A549 treated with dexamethasone at 1 μM for 4 hours (cell line): Measurements from ENCODE around the gene NBPF11. TPM values are rescaled to one million over a fixed set of nuclear protein-coding genes. Genes with fewer than 3 reads are reported as not detected.

Source experiments
- total RNA-seq: library from RNA; stranded (reverse); fragments of 200-300 nt; extraction: Qiagen RNA extraction; gene quantifications from 5 replicates; pipeline ENCODE4 v1.2.3, GENCODE V29; 2022

NBPF11 gene, protein sequence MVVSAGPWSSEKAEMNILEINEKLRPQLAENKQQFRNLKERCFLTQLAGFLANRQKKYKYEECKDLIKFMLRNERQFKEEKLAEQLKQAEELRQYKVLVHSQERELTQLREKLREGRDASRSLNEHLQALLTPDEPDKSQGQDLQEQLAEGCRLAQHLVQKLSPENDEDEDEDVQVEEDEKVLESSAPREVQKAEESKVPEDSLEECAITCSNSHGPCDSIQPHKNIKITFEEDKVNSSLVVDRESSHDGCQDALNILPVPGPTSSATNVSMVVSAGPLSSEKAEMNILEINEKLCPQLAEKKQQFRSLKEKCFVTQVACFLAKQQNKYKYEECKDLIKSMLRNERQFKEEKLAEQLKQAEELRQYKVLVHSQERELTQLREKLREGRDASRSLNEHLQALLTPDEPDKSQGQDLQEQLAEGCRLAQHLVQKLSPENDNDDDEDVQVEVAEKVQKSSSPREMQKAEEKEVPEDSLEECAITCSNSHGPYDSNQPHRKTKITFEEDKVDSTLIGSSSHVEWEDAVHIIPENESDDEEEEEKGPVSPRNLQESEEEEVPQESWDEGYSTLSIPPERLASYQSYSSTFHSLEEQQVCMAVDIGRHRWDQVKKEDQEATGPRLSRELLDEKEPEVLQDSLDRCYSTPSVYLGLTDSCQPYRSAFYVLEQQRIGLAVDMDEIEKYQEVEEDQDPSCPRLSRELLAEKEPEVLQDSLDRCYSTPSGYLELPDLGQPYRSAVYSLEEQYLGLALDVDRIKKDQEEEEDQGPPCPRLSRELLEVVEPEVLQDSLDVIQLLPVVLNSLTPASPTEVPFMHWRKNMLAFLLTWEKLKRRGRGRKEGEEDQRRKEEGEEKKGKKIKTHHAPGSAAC
- 3.3 to 5.0 TPM (median 4.4 TPM) in 5 replicates for total RNA-seq

DNA sequence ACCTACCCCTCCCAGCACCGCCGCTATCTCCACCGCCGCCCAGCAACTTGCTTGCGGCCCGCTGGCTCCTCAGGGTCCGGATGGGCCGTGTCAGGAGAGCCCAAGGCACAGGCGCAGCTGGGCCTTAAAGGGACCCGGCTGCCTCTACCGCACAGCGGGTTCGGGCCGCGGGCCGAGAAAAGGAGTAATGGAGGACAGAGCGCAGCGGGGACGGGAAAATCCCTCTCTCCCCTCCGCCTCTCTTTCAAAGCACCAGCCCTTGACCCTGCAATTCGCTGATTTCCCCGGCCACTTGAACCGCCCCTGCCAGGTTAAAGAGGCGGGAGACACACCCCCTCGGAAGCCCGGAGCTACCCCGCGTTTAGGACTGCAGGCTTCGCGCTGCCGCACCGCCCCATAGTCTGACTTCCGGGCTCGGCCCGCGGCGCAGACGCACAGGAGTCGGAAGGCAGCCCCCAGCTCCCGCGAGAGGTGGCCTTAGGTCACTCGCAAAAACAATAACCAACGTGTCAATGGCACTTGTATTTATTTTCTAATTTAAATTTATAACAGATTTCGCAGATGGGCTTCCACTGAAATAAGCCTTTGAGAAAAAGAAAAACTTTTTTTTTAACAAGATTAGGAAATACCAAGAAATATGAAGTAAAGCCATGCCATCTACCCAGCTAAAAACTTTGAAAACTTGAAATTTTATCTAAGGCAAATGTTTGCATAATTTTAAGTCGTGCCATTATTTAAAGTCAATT lies at the start of gene NBPF11:
Gene NBPF11, minus strand, starts transcription at position 371 of the 746 bp plus-strand sequence. CDS start 25,278 bp downstream, outside the sequence.

Other genes starting within 250 kb of the NBPF11 start
- not detected in 5 replicates for gene GJA8, start 249.5 kb downstream of the NBPF11 start, total RNA-seq
- gene GPR89B, start 223.9 kb downstream of the NBPF11 start, total RNA-seq: 3.8 to 5.1 TPM (median 4.9 TPM) in 5 replicates